GM18951 (cell line): Measurements from ENCODE around the gene HHAT.

Source experiments
- POLR2A ChIP-seq: IDR thresholded peaks from 4 replicates; pipeline ENCODE4 v1.6.1; 2011; ENCODE audit warnings: mild to moderate bottlenecking; ENCODE audit not compliant: insufficient read length, insufficient read depth; ENCODE audit errors: extremely low read depth
- in situ Hi-C: fragments of 300-500 bp; cut with MboI; formaldehyde crosslinking; loops from one replicate; pipeline ENCODE4 v1.12.0; 2022; ENCODE audit warnings: low sequenced_read_pairs, mixed read lengths, inconsistent platforms; ENCODE audit not compliant: unreplicated experiment

Gene HHAT

DNA sequence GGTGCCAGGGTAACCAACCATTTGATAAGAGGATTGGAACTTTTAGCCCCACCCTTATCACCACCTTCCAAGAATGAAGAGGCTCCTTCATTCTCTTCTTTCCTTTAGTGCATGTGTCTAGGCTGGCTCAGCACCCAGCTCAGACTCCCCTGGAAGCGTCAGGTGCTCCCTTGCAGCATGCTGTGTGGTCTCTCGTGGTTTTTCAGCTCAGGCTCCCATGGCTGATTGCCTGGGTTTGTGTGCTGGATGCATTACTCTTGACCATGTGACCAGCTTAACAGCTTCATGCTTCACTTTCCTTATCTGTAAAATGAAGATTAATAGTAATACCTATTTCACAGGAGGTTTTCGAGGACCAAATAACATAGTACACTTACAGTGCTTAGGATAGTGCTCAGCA is 198.4 kb downstream of the HHAT start:
- in situ Hi-C loops: no loop called here
- TF ChIP-seq POLR2A: no peak

DNA sequence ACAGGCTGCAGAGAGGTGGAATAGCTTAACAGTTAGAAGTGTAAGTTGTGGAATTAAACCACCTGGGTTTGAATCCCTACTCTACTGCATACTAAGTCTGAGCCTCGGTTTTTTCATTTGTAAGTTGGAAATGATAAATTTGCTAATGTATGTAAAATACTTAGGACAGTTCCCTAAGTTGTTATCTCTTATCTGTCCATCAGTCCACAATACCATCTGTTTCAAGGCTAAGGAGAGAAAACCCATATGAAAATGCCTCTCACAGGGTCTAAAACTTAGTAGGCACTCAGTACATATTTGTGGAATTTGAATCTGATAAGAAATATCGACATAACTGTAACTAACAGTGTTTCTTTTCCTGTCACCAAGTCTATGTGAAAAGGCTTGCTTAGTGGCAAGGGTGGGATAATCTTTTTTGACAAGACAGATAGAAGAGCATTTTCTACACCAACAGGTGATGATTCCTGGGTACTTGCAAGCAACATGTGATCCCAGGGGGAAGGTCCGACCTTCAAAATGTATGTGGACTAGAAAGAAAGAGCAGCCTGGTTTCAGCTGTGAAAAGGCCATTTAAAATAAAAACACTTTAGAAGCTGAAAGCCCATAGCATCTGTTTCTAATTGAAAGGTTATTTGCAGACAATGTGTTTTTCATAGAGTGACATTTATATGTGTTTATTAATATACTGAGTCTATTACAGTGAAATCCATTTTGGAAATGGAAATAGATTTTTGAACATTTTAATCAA is 202.9 kb downstream of the HHAT start:
- TF ChIP-seq POLR2A: no peak
- in situ Hi-C loops: no loop called here

GRCh38 chr1:210532223-210532598 is 203.5 kb downstream of the HHAT start:
- in situ Hi-C loops: no loop called here
- no peak for TF ChIP-seq POLR2A

GRCh38 chr1:210535761-210536160 is 207.1 kb downstream of the HHAT start:
- TF ChIP-seq POLR2A: no peak
- in situ Hi-C loops: no loop called here

- in situ Hi-C loops: no loop called here
- no peak for TF ChIP-seq POLR2A
Observed at GRCh38 chr1:210536254-210536961, 207.7 kb downstream of the HHAT start.

- in situ Hi-C loops: no loop called here
- TF ChIP-seq POLR2A: no peak
Observed at GRCh38 chr1:210540288-210540687, 211.6 kb downstream of the HHAT start.

DNA sequence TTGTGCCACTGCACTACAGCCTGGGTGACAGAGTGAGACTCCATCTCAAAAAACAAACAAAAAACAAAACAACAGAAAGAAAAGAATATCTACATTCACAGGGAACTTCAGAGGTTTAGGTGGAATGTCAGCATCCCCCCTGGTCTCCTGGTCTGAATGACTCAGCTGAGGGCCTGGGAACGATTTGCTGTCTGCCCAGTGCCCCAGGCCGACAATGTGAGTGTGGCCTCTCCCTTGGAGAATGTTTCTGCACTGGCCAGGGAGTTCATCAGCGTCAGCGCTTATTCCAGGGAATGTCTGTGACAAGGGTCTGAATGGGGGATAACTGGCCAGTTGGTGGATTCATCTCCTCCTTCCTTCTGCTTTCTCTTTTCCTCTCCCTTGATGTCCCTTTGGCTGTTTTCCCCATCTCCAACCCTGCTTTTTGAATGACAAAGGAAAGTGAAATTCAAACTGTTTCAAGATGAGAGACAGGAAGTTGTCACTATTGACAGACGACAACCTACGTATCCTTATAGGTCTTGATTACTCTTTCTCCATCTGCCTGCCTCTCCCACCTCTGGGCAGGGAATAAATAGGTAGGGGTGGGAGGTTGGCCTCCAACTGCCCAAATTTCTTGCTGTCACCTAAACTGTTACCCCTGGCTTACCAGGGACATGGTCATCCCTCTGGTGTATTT is 213.1 kb downstream of the HHAT start:
- no peak for TF ChIP-seq POLR2A
- in situ Hi-C loops: no loop called here

- no peak for TF ChIP-seq POLR2A
- in situ Hi-C loops: no loop called here
Observed at GRCh38 chr1:210551899-210552298, 223.2 kb downstream of the HHAT start.

DNA sequence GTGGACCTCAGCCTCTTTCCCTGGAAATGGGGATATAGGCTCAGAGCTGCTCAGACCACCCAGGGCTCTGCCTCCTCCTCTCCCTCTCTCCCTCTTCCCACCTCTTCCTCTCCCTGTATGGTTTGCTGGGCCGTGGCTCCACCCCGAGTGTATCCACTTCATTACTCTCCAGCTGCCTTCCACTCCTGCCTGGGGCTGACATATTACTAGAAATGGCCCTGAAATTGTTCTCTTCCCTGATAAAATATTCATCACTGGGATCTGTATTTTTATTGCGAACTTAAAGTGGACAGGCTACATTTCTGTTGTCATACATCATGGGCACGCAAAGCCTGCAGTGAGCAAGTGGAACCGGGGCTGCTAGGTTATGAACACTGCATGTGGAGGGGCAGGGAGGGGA is 225.0 kb downstream of the HHAT start:
- no peak for TF ChIP-seq POLR2A

DNA sequence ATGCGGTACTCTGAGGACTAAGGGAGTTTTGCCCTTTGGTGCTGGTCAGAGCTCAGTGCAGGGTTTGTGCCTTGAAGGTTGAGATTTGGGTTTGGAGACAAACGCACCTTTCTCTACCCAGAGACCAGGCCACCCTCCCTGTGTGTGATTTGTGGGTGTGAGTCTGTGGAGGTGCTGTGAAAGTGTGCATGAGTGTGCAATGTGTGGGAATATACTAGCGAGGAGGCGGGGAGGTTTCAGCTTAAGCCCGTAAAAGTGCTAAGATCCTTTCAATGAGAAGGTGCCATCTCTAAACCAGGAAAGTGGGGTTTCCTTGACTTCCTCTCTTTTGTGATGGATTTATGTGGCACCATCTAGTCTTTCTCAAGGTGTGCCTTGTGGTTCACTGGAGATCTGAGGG is 225.7 kb downstream of the HHAT start:
- no peak for TF ChIP-seq POLR2A
- in situ Hi-C loops: no loop called here

More for the DNA sequence above, 225.0 kb downstream of the HHAT start:
- in situ Hi-C loops: no loop called here

DNA sequence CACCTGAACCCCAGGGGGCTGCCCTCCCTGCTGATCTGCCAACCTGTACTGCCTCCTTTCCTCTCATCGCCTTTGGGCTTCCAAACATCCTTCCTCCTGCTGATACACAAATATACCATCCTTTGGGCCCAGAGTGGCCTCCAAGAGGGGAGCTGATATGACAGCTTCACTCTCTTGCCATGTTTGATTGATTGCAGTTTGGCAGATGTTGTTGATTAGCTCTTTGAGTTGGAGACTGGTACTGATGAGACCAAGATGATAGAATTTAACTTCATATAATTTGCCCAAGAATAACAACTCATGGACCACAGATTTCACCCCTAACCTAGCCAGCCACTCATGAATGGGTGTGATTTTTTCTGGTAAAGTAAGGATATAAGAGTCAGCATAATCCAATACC is 227.8 kb downstream of the HHAT start:
- in situ Hi-C loops: no loop called here
- TF ChIP-seq POLR2A: no peak

DNA sequence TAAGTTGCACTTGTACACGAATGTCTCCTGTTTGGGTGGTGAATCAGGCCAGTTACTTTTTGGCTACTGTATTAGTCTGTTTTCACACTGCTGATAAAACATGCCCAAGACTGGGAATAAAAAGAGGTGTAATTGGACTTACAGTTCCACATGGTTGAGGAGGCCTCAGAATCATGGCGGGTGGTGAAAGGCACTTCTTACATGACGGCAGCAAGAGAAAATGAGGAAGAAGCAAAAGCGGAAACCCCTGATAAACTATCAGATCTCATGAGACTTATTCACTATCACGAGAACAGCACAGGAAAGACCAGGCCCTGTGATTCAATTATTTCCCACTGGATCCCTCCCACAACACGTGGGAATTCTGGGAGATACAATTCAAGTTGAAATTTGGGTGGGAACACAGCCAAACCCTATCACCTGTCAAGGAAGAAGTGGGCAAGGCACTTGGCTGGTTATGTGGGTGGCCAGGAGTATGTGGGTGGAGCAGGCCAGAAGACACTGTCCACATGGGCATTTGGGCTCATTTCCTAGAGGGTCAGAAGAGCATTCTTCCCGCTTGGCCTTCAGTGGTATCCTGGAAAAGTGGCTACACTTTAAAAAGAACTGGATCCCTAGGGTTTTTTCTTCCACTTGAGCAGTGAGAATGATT is 228.8 kb downstream of the HHAT start:
- no peak for TF ChIP-seq POLR2A
- in situ Hi-C loops: no loop called here

DNA sequence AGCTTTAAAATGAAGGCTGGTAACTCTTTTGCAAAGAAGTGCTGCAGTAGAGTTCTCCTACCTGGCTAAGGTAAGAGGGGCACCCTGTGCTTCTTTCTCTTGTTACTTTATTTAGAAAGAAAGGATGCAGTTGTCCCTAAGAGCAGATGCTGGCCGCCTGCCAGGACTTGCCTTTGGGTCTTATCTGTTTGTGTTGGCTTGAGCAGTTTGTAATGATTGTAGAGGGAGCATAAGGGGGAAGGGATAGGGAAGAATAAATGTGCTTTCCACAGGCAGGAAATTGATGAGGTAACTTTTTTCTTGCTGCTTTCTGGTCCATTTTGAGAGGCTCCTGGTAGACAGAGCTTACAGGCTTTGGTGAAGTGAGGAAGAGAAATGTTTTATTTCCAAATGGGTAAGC is 229.6 kb downstream of the HHAT start:
- no peak for TF ChIP-seq POLR2A
- in situ Hi-C loops: no loop called here
